T-helper 17 cell (primary cell): ENCODE data around the gene SLC37A3. TPM values are rescaled to one million over a fixed set of nuclear protein-coding genes. Genes with fewer than 3 reads are reported as not detected.
"Not testable (repeated sequence)": the region's sequence is repeated elsewhere in the genome, so short reads cannot be mapped to it uniquely, and the experiment has no call there.

Source experiments
- ATAC-seq: fragments of 150-1000 bp; cut with Tn5 transposase; 2 replicates; pipeline ENCODE4 v1.10.0; 2021; ENCODE audit warnings: mild to moderate bottlenecking, moderate library complexity
- DNase-seq, 3 donors: peaks; one replicate each; pipeline versions ENCODE4 v3.0.0 to v3.0.0-alpha.2; 2020 to 2021
- H3K9me3 ChIP-seq: one replicate; pipeline ENCODE4 v1.7.0; 2013; ENCODE audit warnings: low read length, mild to moderate bottlenecking; ENCODE audit not compliant: control insufficient read depth, poor library complexity, severe bottlenecking
- H3K27ac Mint-ChIP-seq: one replicate; pipeline ENCODE4 v1.8.0; 2022; ENCODE audit warnings: mild to moderate bottlenecking, moderate library complexity, mixed read lengths
- H3K27me3 Mint-ChIP-seq: one replicate; pipeline ENCODE4 v1.8.0; 2022; ENCODE audit warnings: mixed read lengths
- H3K36me3 Mint-ChIP-seq: one replicate; pipeline ENCODE4 v1.8.0; 2022; ENCODE audit warnings: low read depth, mixed read lengths
- H3K4me1 Mint-ChIP-seq: one replicate; pipeline ENCODE4 v1.8.0; 2022; ENCODE audit warnings: mild to moderate bottlenecking, mixed read lengths
- H3K4me3 Mint-ChIP-seq: one replicate; pipeline ENCODE4 v1.8.0; 2022; ENCODE audit warnings: mild to moderate bottlenecking, moderate library complexity, mixed read lengths
- total RNA-seq, 4 donors: library from RNA in 2 of 4; stranded (reverse) in 2 of 4; gene quantifications; one replicate each; pipeline ENCODE4 v1.2.3 and lab custom pipeline; 2022 to 2026

SLC37A3 gene
- total RNA-seq, 2 donors from 2014 or later, result 23.8 to 26.4 TPM

GRCh38 chr7:140349144-140349771 is 49.1 kb downstream of the SLC37A3 start:
- no peak for DNase-seq
- peaks cover 14% of the 10 kb centered on the region for H3K36me3 Mint-ChIP-seq
- no peak overlapping the region for H3K4me3 Mint-ChIP-seq
- H3K9me3 ChIP-seq, result no peaks in the 10 kb centered on the region
- H3K4me1 Mint-ChIP-seq, result peaks cover 7% of the 10 kb centered on the region
- ATAC-seq, result no peak
- H3K27me3 Mint-ChIP-seq, result no peaks in the 10 kb centered on the region
- H3K27ac Mint-ChIP-seq, result peak overlapping the region; percentile 4

GRCh38 chr7:140348161-140348849 is 50.0 kb downstream of the SLC37A3 start:
- Mint-ChIP-seq H3K36me3 (peaks cover 13% of the 10 kb centered on the region), H3K4me1 (peaks cover 7% of the 10 kb centered on the region), H3K4me3 (no peak overlapping the region), H3K27me3 (no peaks in the 10 kb centered on the region), H3K27ac (peak overlapping the region; percentile 4)
- ATAC-seq (no peak), DNase-seq (no peak)
- no peaks in the 10 kb centered on the region for H3K9me3 ChIP-seq

DNA sequence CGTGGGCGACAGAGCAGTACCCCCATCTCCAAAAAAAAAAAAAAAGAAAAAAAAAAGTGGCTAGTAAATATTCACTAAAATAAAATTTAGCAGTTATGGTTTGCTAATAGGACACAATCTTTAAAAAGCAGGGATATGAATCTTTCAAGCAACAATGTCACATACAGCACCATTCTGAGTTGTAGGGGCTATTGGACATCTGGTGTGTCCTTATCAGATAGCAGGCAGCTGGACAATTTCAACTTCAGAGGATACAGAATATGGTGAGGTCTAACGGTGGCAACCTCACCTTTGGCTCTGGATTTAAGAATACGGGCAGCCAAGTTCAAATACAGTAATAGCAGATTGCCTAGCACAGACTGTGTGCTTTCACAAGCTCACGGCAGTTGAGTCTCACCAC is 51.1 kb downstream of the SLC37A3 start:
- Mint-ChIP-seq H3K4me3 (no peak overlapping the region), H3K27me3 (no peaks in the 10 kb centered on the region), H3K4me1 (peaks cover 9% of the 10 kb centered on the region), H3K36me3 (peaks cover 11% of the 10 kb centered on the region), H3K27ac (no peak overlapping the region)
- H3K9me3 ChIP-seq, result no peaks in the 10 kb centered on the region
- ATAC-seq (no peak), DNase-seq (no peak)

DNA sequence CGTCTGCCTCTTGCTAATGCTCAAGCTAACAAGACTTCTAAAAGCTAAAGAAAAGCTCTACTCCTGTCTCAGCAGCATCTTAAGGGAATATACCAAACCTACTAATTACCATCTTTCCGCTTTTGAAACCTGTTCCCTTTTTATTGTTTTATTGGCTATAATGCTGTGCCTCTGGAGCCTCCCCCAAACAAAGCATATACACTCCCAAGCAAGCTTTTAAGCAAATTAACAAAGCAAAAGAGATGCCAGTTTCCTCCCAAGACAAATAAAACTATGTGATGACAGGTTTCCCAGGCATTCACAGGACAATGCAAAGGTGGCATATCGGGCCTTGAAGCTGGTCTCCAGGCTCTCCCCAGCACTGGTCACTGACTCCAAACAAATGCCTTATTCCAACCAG is 52.9 kb downstream of the SLC37A3 start:
- DNase-seq (no peak), ATAC-seq (no peak)
- Mint-ChIP-seq H3K4me1 (peaks cover 10% of the 10 kb centered on the region), H3K27me3 (no peaks in the 10 kb centered on the region), H3K4me3 (no peak overlapping the region), H3K36me3 (peaks cover 11% of the 10 kb centered on the region), H3K27ac (no peak overlapping the region)
- no peaks in the 10 kb centered on the region for H3K9me3 ChIP-seq

GRCh38 chr7:140342727-140343514 is 55.4 kb downstream of the SLC37A3 start:
- ATAC-seq (no peak), DNase-seq (no peak)
- no peaks in the 10 kb centered on the region for H3K27me3 Mint-ChIP-seq
- peaks cover 11% of the 10 kb centered on the region for H3K36me3 Mint-ChIP-seq
- peaks cover 5% of the 10 kb centered on the region for H3K4me1 Mint-ChIP-seq
- no peak overlapping the region for H3K4me3 Mint-ChIP-seq
- no peaks in the 10 kb centered on the region for H3K9me3 ChIP-seq
- H3K27ac Mint-ChIP-seq, result peak overlapping the region; percentile 11

- H3K36me3 Mint-ChIP-seq, H3K9me3 ChIP-seq, H3K27me3 Mint-ChIP-seq, H3K4me3 Mint-ChIP-seq, DNase-seq, H3K27ac Mint-ChIP-seq, ATAC-seq, H3K4me1 Mint-ChIP-seq: not testable (repeated sequence)
These were observed 59.4 kb downstream of the SLC37A3 start for GRCh38 chr7:140338959-140339358.

GRCh38 chr7:140334341-140335057 is 63.8 kb downstream of the SLC37A3 start:
- no peaks in the 10 kb centered on the region for H3K9me3 ChIP-seq
- ATAC-seq (no peak), DNase-seq (no peak)
- Mint-ChIP-seq H3K4me3 (no peak overlapping the region), H3K4me1 (peaks cover 5% of the 10 kb centered on the region), H3K27ac (no peak overlapping the region), H3K27me3 (no peaks in the 10 kb centered on the region), H3K36me3 (peaks cover 8% of the 10 kb centered on the region)

- H3K9me3 ChIP-seq, result no peaks in the 10 kb centered on the region
- Mint-ChIP-seq H3K4me1 (peaks cover 5% of the 10 kb centered on the region), H3K4me3 (no peak overlapping the region), H3K27ac (no peak overlapping the region), H3K27me3 (no peaks in the 10 kb centered on the region), H3K36me3 (peaks cover 8% of the 10 kb centered on the region)
- ATAC-seq (no peak), DNase-seq (no peak)
These were observed 64.6 kb downstream of the SLC37A3 start for GRCh38 chr7:140333686-140334085.

- ATAC-seq, result no peak
- no peak for DNase-seq
These were observed 65.1 kb downstream of the SLC37A3 start for GRCh38 chr7:140333223-140333622.

DNA sequence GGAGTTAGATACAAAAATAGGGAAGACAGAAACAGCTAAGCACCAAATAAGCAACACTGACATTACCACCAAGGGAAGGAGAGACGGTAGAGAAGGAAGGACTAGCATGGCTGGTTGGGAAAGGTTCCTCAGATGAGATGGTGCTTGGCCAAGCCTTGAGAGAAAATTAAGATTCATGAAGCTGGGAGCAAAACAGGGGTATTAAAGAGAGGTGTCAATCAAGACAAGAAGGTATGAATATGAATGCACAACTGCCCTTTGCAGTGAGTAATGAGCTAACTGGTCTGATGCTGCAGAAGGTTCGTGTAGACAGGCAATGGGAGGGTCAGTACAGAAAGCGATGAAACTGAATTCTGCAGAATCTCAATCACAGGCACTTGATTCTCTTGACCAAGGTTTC is 67.7 kb downstream of the SLC37A3 start:
- ATAC-seq (no peak), DNase-seq (no peak)
- H3K36me3 Mint-ChIP-seq, result peaks cover 8% of the 10 kb centered on the region
- H3K9me3 ChIP-seq, result no peaks in the 10 kb centered on the region
- peaks cover 5% of the 10 kb centered on the region for H3K4me1 Mint-ChIP-seq
- H3K4me3 Mint-ChIP-seq, result no peak overlapping the region
- H3K27me3 Mint-ChIP-seq, result no peaks in the 10 kb centered on the region
- peak overlapping the region; percentile 86 for H3K27ac Mint-ChIP-seq

More at GRCh38 chr7:140333223-140333622, 65.1 kb downstream of the SLC37A3 start:
- no peaks in the 10 kb centered on the region for H3K27me3 Mint-ChIP-seq
- H3K27ac Mint-ChIP-seq, result no peak overlapping the region
- H3K4me1 Mint-ChIP-seq, result peaks cover 5% of the 10 kb centered on the region
- no peaks in the 10 kb centered on the region for H3K9me3 ChIP-seq
- peaks cover 8% of the 10 kb centered on the region for H3K36me3 Mint-ChIP-seq
- no peak overlapping the region for H3K4me3 Mint-ChIP-seq

- no peaks in the 10 kb centered on the region for H3K9me3 ChIP-seq
These were observed 68.2 kb downstream of the SLC37A3 start for GRCh38 chr7:140330128-140330527.

GRCh38 chr7:140327261-140327661 is 71.1 kb downstream of the SLC37A3 start:
- no peak for DNase-seq
- H3K4me3 Mint-ChIP-seq, result no peak overlapping the region
- H3K9me3 ChIP-seq, result no peaks in the 10 kb centered on the region
- peaks cover 5% of the 10 kb centered on the region for H3K4me1 Mint-ChIP-seq
- ATAC-seq, result no peak
- H3K27me3 Mint-ChIP-seq, result no peaks in the 10 kb centered on the region
- peaks cover 6% of the 10 kb centered on the region for H3K36me3 Mint-ChIP-seq
- no peak overlapping the region for H3K27ac Mint-ChIP-seq

More at GRCh38 chr7:140330128-140330527, 68.2 kb downstream of the SLC37A3 start:
- Mint-ChIP-seq H3K27ac (peak overlapping the region; percentile 86), H3K36me3 (peaks cover 8% of the 10 kb centered on the region), H3K4me1 (peaks cover 5% of the 10 kb centered on the region), H3K27me3 (no peaks in the 10 kb centered on the region), H3K4me3 (no peak overlapping the region)
- no peak for DNase-seq
- ATAC-seq, result no peak
